Liver (tissue), 9 donors: Measurements from ENCODE around the gene TGIF2. TPM values are rescaled to one million over a fixed set of nuclear protein-coding genes. Genes with fewer than 3 reads are reported as not detected.

Source experiments
- DNase-seq: peaks from one replicate; pipeline ENCODE4 v3.0.0-alpha.2; 2017; ENCODE audit warnings: low spot score
- H3K27ac ChIP-seq, 2 donors: one replicate each; pipeline ENCODE4 v1.7.0; 2013; ENCODE audit warnings: inconsistent platforms in 2 of 2, low read length in 2 of 2, control low read depth in 1 of 2, low read depth in 1 of 2, mild to moderate bottlenecking in 1 of 2
- H3K27me3 ChIP-seq, 4 donors: one replicate each; pipeline versions ENCODE4 v1.6.1 to v1.7.0; 2013; ENCODE audit warnings: low read length in 3 of 4, inconsistent platforms in 1 of 4, mild to moderate bottlenecking in 1 of 4, moderate library complexity in 1 of 4; ENCODE audit not compliant: control insufficient read depth in 4 of 4, insufficient read depth in 4 of 4
- H3K36me3 ChIP-seq, 4 donors: one replicate each; pipeline versions ENCODE4 v1.6.1 to v1.7.0; 2013; ENCODE audit warnings: low read length in 3 of 4, mild to moderate bottlenecking in 3 of 4, low read depth in 1 of 4, moderate library complexity in 1 of 4; ENCODE audit not compliant: control insufficient read depth in 4 of 4, insufficient read depth in 3 of 4
- H3K4me1 ChIP-seq, 4 donors: one replicate each; pipeline versions ENCODE4 v1.6.1 to v1.7.0; 2013; ENCODE audit warnings: low read length in 3 of 4, mild to moderate bottlenecking in 3 of 4, moderate library complexity in 1 of 4; ENCODE audit not compliant: control insufficient read depth in 4 of 4, insufficient read depth in 4 of 4
- H3K4me3 ChIP-seq, 3 donors: one replicate each; pipeline versions ENCODE4 v1.6.1 to v1.7.0; 2013; ENCODE audit warnings: low read length in 3 of 3, control low read depth in 1 of 3, low read depth in 1 of 3, mild to moderate bottlenecking in 1 of 3
- H3K9ac ChIP-seq, 2 donors: one replicate each; pipeline ENCODE4 v1.7.0; 2013; ENCODE audit warnings: low read length in 2 of 2, mild to moderate bottlenecking in 2 of 2, moderate library complexity in 2 of 2, control low read depth in 1 of 2, low read depth in 1 of 2
- H3K9me3 ChIP-seq, 4 donors: one replicate each; pipeline versions ENCODE4 v1.6.1 to v1.7.0; 2013; ENCODE audit warnings: low read length in 3 of 4; ENCODE audit not compliant: control insufficient read depth in 4 of 4
- EGR1 ChIP-seq, 2 donors: IDR thresholded peaks; 2 replicates each; pipeline ENCODE4 v1.6.1; 2016 to 2018; ENCODE audit warnings: antibody characterized with exemption in 2 of 2, low read depth in 2 of 2
- FOXA2 ChIP-seq: IDR thresholded peaks from 2 replicates; pipeline ENCODE4 v1.6.1; 2016; ENCODE audit warnings: antibody characterized with exemption
- MAX ChIP-seq: IDR thresholded peaks from 2 replicates; pipeline ENCODE4 v1.6.1; 2016; ENCODE audit warnings: antibody characterized with exemption
- NR2F2 ChIP-seq: IDR thresholded peaks from 2 replicates; pipeline ENCODE4 v1.6.1; 2016; ENCODE audit warnings: antibody characterized with exemption
- REST ChIP-seq: IDR thresholded peaks from 2 replicates; pipeline ENCODE4 v1.6.1; 2016; ENCODE audit warnings: antibody characterized with exemption, mild to moderate bottlenecking
- YY1 ChIP-seq: IDR thresholded peaks from 2 replicates; pipeline ENCODE4 v1.6.1; 2016; ENCODE audit warnings: antibody characterized with exemption, mild to moderate bottlenecking
- WGBS: extraction: QIAGEN DNeasy Blood & Tissue Kit; methylation state at CpG from one replicate; pipeline ENCODE4 v1.1.7; 2013; 5-methylcytosine and 5-hydroxymethylcytosine counted together
- polyA plus RNA-seq, 2 donors: library from polyadenylated mRNA; stranded (reverse) in 1 of 2; unstranded in 1 of 2; fragments of 200-250 nt in 1 of 2; fragments of >200 nt in 1 of 2; fragmentation: Nextera tagmentation in 1 of 2; extraction: Ambion mirVana in 1 of 2; gene quantifications; one replicate each; pipeline versions ENCODE4 v1.2.1 to v1.2.3, GENCODE V29; 2013 to 2015
- total RNA-seq, 2 donors: library from RNA; depleted of rRNA; stranded (reverse); fragments of >200 nt; gene quantifications; one replicate each; pipeline ENCODE4 v1.2.3, GENCODE V29; 2014
- TF ChIP-seq, protein P1 (sequence below): IDR thresholded peaks from 2 replicates; pipeline ENCODE4 v1.6.1; 2016; ENCODE audit warnings: antibody characterized with exemption
- TF ChIP-seq, protein P2 (sequence below): IDR thresholded peaks from 2 replicates; pipeline ENCODE4 v1.6.1; 2016; ENCODE audit warnings: antibody characterized with exemption
- donor health status: healthy.
- donor health status: healthy.
- donor health status: healthy.
- donor health status: healthy.
- donor health status: healthy.

The TGIF2 gene
- total and polyA plus RNA-seq, 4 donors, result 3.7 to 7.9 (median 4.3) TPM

- TF ChIP-seq REST, result no peak
Observed at GRCh38 chr20:36549628-36549941, 23.8 kb upstream of the TGIF2 start (continued).

DNA sequence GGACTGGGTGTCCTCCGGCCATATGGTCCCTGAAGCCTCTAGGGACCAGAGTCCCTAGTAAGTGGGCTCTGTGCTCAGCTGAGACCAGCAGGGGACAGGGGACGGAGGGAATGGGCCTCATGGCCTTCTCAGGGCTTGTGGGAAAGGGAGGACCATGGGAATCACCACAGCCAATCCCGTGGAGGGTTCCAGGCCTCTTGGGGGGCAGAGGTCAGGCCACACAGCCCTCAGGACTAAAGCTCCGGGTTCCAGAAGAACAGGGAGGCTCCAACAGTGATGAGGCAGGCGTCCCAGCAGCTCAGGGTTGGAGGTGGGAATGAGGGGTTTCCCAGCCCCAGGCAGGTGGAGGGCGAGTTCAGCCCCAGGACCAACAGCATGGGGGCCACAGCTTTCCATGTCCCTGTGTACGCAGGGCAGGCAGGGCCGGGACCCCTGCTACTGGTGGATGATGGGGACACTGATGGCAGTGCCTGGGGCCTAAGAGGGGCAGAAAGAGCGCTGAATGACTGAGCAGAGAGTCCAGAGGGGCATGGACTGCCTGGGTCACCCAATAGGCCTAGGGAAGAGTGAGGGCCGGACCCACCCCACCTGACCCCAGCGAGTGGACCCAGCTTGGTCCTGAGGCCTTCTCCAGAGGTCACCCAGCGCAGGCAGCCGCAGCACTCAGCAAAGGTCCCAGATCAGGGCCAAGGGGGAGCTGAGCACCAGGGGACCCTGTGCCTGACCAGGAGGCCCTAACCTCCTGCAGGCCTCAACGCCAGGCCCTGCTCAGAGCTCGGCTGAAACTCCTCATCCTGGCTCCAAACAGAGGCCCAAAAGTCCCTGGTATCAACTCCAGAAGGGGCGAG is 23.2 kb upstream of the TGIF2 start:
- peak; percentile 23 for TF ChIP-seq NR2F2
- TF ChIP-seq, protein P1, sequence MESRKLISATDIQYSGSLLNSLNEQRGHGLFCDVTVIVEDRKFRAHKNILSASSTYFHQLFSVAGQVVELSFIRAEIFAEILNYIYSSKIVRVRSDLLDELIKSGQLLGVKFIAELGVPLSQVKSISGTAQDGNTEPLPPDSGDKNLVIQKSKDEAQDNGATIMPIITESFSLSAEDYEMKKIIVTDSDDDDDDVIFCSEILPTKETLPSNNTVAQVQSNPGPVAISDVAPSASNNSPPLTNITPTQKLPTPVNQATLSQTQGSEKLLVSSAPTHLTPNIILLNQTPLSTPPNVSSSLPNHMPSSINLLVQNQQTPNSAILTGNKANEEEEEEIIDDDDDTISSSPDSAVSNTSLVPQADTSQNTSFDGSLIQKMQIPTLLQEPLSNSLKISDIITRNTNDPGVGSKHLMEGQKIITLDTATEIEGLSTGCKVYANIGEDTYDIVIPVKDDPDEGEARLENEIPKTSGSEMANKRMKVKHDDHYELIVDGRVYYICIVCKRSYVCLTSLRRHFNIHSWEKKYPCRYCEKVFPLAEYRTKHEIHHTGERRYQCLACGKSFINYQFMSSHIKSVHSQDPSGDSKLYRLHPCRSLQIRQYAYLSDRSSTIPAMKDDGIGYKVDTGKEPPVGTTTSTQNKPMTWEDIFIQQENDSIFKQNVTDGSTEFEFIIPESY, result no peak
- no peak overlapping the region for H3K9ac ChIP-seq
- H3K4me1 ChIP-seq, result no peaks in the 10 kb centered on the region
- peak overlapping the region in 1 of 2 donors; percentile 13 for H3K27ac ChIP-seq
- WGBS, result 87% methylated on average over 16 of the region's 16 CpGs
- H3K27me3 ChIP-seq, result no peaks in the 10 kb centered on the region
- H3K9me3 ChIP-seq, result no peaks in the 10 kb centered on the region
- no peak for DNase-seq
- H3K36me3 ChIP-seq, result no peaks in the 10 kb centered on the region
- no peak overlapping the region for H3K4me3 ChIP-seq

GRCh38 chr20:36550790-36551299 is 22.6 kb upstream of the TGIF2 start:
- Histone ChIP-seq H3K9ac (no peak overlapping the region), H3K4me1 (no peaks in the 10 kb centered on the region), H3K9me3 (no peaks in the 10 kb centered on the region), H3K36me3 (no peaks in the 10 kb centered on the region), H3K4me3 (no peak overlapping the region), H3K27me3 (no peaks in the 10 kb centered on the region), H3K27ac (no peak overlapping the region)
- WGBS, result 80% methylated on average over 15 of the region's 15 CpGs
- DNase-seq, result no peak
- peak; percentile 54 for TF ChIP-seq NR2F2
- TF ChIP-seq EGR1 (IDR thresholded peaks at IDR 0.05; ENCODE audit: low read depth in 2 of 2), result no peak
- TF ChIP-seq YY1, result no peak

GRCh38 chr20:36555248-36555647 is 18.1 kb upstream of the TGIF2 start:
- Histone ChIP-seq H3K9ac (no peak overlapping the region), H3K4me3 (no peak overlapping the region), H3K36me3 (no peaks in the 10 kb centered on the region), H3K4me1 (peaks cover 0 to 4% (median 1%) of the 10 kb centered on the region in 4 donors), H3K27me3 (no peaks in the 10 kb centered on the region), H3K27ac (no peak overlapping the region), H3K9me3 (no peaks in the 10 kb centered on the region)
- no peak for DNase-seq
- WGBS, result 94% methylated on average over 2 of the region's 2 CpGs
- TF ChIP-seq YY1 (no peak), REST (no peak), FOXA2 (no peak), MAX (no peak)
- TF ChIP-seq, protein P2, sequence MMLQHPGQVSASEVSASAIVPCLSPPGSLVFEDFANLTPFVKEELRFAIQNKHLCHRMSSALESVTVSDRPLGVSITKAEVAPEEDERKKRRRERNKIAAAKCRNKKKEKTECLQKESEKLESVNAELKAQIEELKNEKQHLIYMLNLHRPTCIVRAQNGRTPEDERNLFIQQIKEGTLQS, result no peak
- TF ChIP-seq, protein P1, result no peak
